CD14-positive monocyte (primary cell): ENCODE results near the gene CDK17. TPM values are rescaled to one million over a fixed set of nuclear protein-coding genes. Genes with fewer than 3 reads are reported as not detected.

Experiments
- DNase-seq, 3 donors: peaks; one replicate each; pipeline ENCODE4 v3.0.0-alpha.2; 2011 to 2022
- H2AFZ ChIP-seq: 2 replicates; pipeline ENCODE4 v1.6.0; 2012; ENCODE audit warnings: mild to moderate bottlenecking, low read depth, low read length, inconsistent platforms; ENCODE audit not compliant: insufficient read depth, poor library complexity, severe bottlenecking
- H3K27ac ChIP-seq, 2 donors: 1 replicate in 1 of 2; 2 replicates in 1 of 2; pipeline ENCODE4 v1.5.1; 2012 to 2013; ENCODE audit warnings: low read length in 2 of 2, control low read depth in 1 of 2, inconsistent platforms in 1 of 2, low read depth in 1 of 2, mild to moderate bottlenecking in 1 of 2
- H3K27me3 ChIP-seq, 2 donors: one replicate each; pipeline versions ENCODE4 v1.6.0 to v1.6.1; 2011 to 2013; ENCODE audit warnings: low read length in 2 of 2; ENCODE audit not compliant: control insufficient read depth in 2 of 2, insufficient read depth in 2 of 2
- H3K36me3 ChIP-seq, 2 donors: replicated peaks in 1 of 2; 1 replicate in 1 of 2; 2 replicates in 1 of 2; pipeline versions ENCODE4 v1.5.1 to v1.6.1; 2012 to 2013; ENCODE audit warnings: low read length in 2 of 2, control low read depth in 1 of 2, inconsistent platforms in 1 of 2, mild to moderate bottlenecking in 1 of 2; ENCODE audit not compliant: insufficient read depth in 2 of 2, control insufficient read depth in 1 of 2
- H3K4me1 ChIP-seq, 2 donors: 1 replicate in 1 of 2; 2 replicates in 1 of 2; pipeline versions ENCODE4 v1.5.1 to v1.6.1; 2012 to 2013; ENCODE audit warnings: low read length in 2 of 2, control low read depth in 1 of 2, inconsistent platforms in 1 of 2, mild to moderate bottlenecking in 1 of 2, moderate library complexity in 1 of 2; ENCODE audit not compliant: insufficient read depth in 2 of 2, control insufficient read depth in 1 of 2
- H3K4me2 ChIP-seq: replicated peaks from 2 replicates; pipeline ENCODE3; 2012; ENCODE audit warnings: low read length, moderate library complexity, mild to moderate bottlenecking; ENCODE audit not compliant: poor library complexity, severe bottlenecking; ENCODE audit errors: extremely low read depth
- H3K4me3 ChIP-seq, 3 experiments: fragments of 200-600 bp in 1 of 3; sonication (generic) in 1 of 3; replicated peaks in 1 of 3; 1 replicate in 2 of 3; 2 replicates in 1 of 3; pipeline ENCODE4 v1.5.1; 2011 to 2013; ENCODE audit warnings: low read length in 3 of 3, mild to moderate bottlenecking in 3 of 3, control low read depth in 2 of 3, low read depth in 2 of 3, inconsistent platforms in 1 of 3, moderate library complexity in 1 of 3
- H3K79me2 ChIP-seq: 2 replicates; pipeline ENCODE4 v1.6.0; 2012; ENCODE audit warnings: mild to moderate bottlenecking, control low read depth, inconsistent platforms, low read length, moderate library complexity; ENCODE audit not compliant: insufficient read depth
- H3K9ac ChIP-seq: 2 replicates; pipeline ENCODE4 v1.6.0; 2017; ENCODE audit warnings: low read length, mild to moderate bottlenecking; ENCODE audit not compliant: insufficient read depth, poor library complexity, severe bottlenecking
- H3K9me3 ChIP-seq, 2 donors: replicated peaks in 1 of 2; 1 replicate in 1 of 2; 2 replicates in 1 of 2; pipeline versions ENCODE4 v1.5.1 to v1.6.1; 2012 to 2013; ENCODE audit warnings: low read length in 2 of 2, control low read depth in 1 of 2; ENCODE audit not compliant: control insufficient read depth in 1 of 2, insufficient read depth in 1 of 2
- H4K20me1 ChIP-seq: 2 replicates; pipeline ENCODE4 v1.6.0; 2012; ENCODE audit warnings: mild to moderate bottlenecking, low read length, control low read depth, moderate library complexity; ENCODE audit not compliant: insufficient read depth
- H3K27ac Mint-ChIP-seq, 7 donors: one replicate each; pipeline ENCODE4 v1.8.0; 2020; ENCODE audit warnings: mild to moderate bottlenecking in 7 of 7, mixed read lengths in 7 of 7, moderate library complexity in 6 of 7, inconsistent platforms in 2 of 7
- H3K27me3 Mint-ChIP-seq, 3 donors: one replicate each; pipeline ENCODE4 v1.8.0; 2021 to 2022; ENCODE audit warnings: low read depth in 3 of 3, mild to moderate bottlenecking in 3 of 3, mixed read lengths in 3 of 3, moderate library complexity in 3 of 3, inconsistent platforms in 1 of 3
- H3K36me3 Mint-ChIP-seq, 2 donors: one replicate each; pipeline ENCODE4 v1.8.0; 2020; ENCODE audit warnings: mixed read lengths in 2 of 2, inconsistent platforms in 1 of 2, mild to moderate bottlenecking in 1 of 2
- H3K4me1 Mint-ChIP-seq: one replicate; pipeline ENCODE4 v1.8.0; 2020; ENCODE audit warnings: mild to moderate bottlenecking, mixed read lengths
- H3K4me3 Mint-ChIP-seq, 2 donors: one replicate each; pipeline ENCODE4 v1.8.0; 2020; ENCODE audit warnings: mild to moderate bottlenecking in 2 of 2, mixed read lengths in 2 of 2, moderate library complexity in 1 of 2
- H3K9me3 Mint-ChIP-seq, 7 donors: one replicate each; pipeline ENCODE4 v1.8.0; 2020 to 2022; ENCODE audit warnings: mixed read lengths in 7 of 7, mild to moderate bottlenecking in 6 of 7, moderate library complexity in 6 of 7, inconsistent platforms in 2 of 7
- WGBS: methylation state at CpG from one replicate; pipeline ENCODE4 v1.1.5; 2013; ENCODE audit warnings: missing lambda C conversion rate; ENCODE audit not compliant: insufficient coverage; 5-methylcytosine and 5-hydroxymethylcytosine counted together
- intact Hi-C, 2 donors: fragments of 100-400 bp; cut with micrococcal nuclease; formaldehyde crosslinking; loops; one replicate each; pipeline versions ENCODE4 v1.15.0 to v1.15.1; 2023
- polyA plus RNA-seq, 3 donors: library from polyadenylated mRNA; depleted of rRNA in 1 of 3; unstranded in 2 of 3; stranded (reverse) in 1 of 3; fragments of 300-500 nt in 2 of 3; fragments of >200 nt in 1 of 3; fragmentation: Illumina TruSeq in 2 of 3; gene quantifications; 1 replicate in 2 of 3; 2 replicates in 1 of 3; pipeline ENCODE4 v1.2.3, GENCODE V29; 2012 to 2021
- TF ChIP-seq, protein P1 (sequence below): fragments of 200-600 bp; IDR thresholded peaks from one replicate; pipeline ENCODE4 v1.8.0; 2022; ENCODE audit warnings: antibody characterized with exemption, mild to moderate bottlenecking

CDK17 gene
- polyA plus RNA-seq, 3 donors: 3.6 to 6.9 (median 6.4) TPM

DNA sequence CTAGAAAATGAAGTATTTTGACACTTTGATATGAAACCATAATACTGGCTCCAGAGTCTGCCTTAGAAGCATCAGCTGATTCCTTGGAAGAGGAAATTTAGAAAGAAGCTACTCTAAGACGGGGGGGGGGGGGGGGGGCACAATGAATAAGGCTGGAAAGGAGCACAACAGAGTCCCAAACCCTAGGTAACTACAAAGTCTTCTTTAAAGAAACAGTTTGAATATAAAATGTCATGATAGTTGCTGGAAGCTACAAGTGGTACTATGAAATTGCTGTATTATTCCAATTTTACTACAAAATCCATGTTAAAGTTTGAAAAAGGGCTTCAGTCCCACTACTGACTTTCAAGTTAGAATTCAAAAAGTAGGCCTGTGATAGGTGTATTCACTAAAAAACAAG is 31.6 kb downstream of the CDK17 start:
- intact Hi-C loops: no loop called here

DNA sequence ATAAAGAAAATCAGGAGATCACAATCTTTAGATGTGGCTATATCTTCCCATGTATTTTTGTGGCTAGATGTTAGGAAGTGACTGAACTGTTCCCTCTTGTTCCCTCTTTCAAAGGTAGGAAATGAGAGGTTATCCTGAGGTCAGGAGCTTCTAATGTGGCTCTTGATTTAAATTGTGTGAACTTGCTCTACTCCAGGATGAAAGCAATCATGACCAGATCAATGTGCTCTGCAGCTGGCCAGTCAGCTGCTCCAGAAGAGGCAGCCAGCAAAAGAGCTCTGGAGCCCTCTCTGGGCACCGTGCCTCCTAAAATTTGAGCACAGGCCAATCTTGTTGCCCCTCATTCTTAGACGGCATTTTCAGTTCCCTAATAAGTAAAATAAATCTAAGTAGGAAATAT is 32.0 kb downstream of the CDK17 start:
- peak overlapping the region in 1 of 2 donors; percentile 54 for H3K4me3 Mint-ChIP-seq
- H3K9ac ChIP-seq: no peak overlapping the region
- peaks cover 100% of the 10 kb centered on the region for H4K20me1 ChIP-seq

More for the DNA sequence above, 31.6 kb downstream of the CDK17 start:
- Histone ChIP-seq H3K36me3 (no peaks in the 10 kb centered on the region), H3K27me3 (no peaks in the 10 kb centered on the region), H2AFZ (no peak overlapping the region), H4K20me1 (peaks cover 100% of the 10 kb centered on the region), H3K4me1 (peaks cover 6 to 12% of the 10 kb centered on the region in 2 donors), H3K9ac (no peak overlapping the region), H3K79me2 (peaks cover 93% of the 10 kb centered on the region), H3K27ac (no peak overlapping the region), H3K4me3 (no peak overlapping the region), H3K4me2 (no peak overlapping the region), H3K9me3 (no peaks in the 10 kb centered on the region)
- Mint-ChIP-seq H3K9me3 (no peaks in the 10 kb centered on the region), H3K36me3 (peaks cover 0 to 2% of the 10 kb centered on the region in 2 donors), H3K4me1 (peaks cover 24% of the 10 kb centered on the region), H3K4me3 (no peak overlapping the region), H3K27ac (peak overlapping the region in 1 of 7 donors; percentile 41), H3K27me3 (no peaks in the 10 kb centered on the region)
- DNase-seq: no peak
- WGBS: no CpG with 5 or more reads among the region's 1 CpG
- TF ChIP-seq, protein P1, sequence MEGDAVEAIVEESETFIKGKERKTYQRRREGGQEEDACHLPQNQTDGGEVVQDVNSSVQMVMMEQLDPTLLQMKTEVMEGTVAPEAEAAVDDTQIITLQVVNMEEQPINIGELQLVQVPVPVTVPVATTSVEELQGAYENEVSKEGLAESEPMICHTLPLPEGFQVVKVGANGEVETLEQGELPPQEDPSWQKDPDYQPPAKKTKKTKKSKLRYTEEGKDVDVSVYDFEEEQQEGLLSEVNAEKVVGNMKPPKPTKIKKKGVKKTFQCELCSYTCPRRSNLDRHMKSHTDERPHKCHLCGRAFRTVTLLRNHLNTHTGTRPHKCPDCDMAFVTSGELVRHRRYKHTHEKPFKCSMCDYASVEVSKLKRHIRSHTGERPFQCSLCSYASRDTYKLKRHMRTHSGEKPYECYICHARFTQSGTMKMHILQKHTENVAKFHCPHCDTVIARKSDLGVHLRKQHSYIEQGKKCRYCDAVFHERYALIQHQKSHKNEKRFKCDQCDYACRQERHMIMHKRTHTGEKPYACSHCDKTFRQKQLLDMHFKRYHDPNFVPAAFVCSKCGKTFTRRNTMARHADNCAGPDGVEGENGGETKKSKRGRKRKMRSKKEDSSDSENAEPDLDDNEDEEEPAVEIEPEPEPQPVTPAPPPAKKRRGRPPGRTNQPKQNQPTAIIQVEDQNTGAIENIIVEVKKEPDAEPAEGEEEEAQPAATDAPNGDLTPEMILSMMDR: no peak

More for the DNA sequence above, 32.0 kb downstream of the CDK17 start:
- H3K4me1 ChIP-seq: peaks cover 6 to 12% of the 10 kb centered on the region in 2 donors
- H3K27ac ChIP-seq: no peak overlapping the region
- Mint-ChIP-seq H3K4me1 (peaks cover 22% of the 10 kb centered on the region), H3K36me3 (peaks cover 0 to 2% of the 10 kb centered on the region in 2 donors), H3K27ac (peak overlapping the region in 3 of 7 donors; percentile 37 to 49 (median 41)), H3K27me3 (no peaks in the 10 kb centered on the region), H3K9me3 (no peaks in the 10 kb centered on the region)
- no peaks in the 10 kb centered on the region for H3K9me3 ChIP-seq
- peaks cover 93% of the 10 kb centered on the region for H3K79me2 ChIP-seq
- H3K36me3 ChIP-seq: no peaks in the 10 kb centered on the region
- TF ChIP-seq, protein P1: no peak
- no peak overlapping the region for H3K4me3 ChIP-seq
- WGBS: no CpG with 5 or more reads among the region's 2 CpGs
- no peak for DNase-seq
- H2AFZ ChIP-seq: no peak overlapping the region
- H3K27me3 ChIP-seq: no peaks in the 10 kb centered on the region
- intact Hi-C loops: no loop called here
- H3K4me2 ChIP-seq: no peak overlapping the region
